ENCODE data around the gene CD84. TPM values are rescaled to one million over a fixed set of nuclear protein-coding genes. Genes with fewer than 3 reads are reported as not detected.
"Not testable (repeated sequence)": the region's sequence is repeated elsewhere in the genome, so short reads cannot be mapped to it uniquely, and the experiment has no call there.

The CD84 gene
- total and polyA plus RNA-seq, 2 donors (not counting 1 experiment from before 2014, with no cell fraction given), result 19.8 to 63.9 TPM

- ATAC-seq (ENCODE audit: low read depth), result no peak
- H3K27me3 ChIP-seq (replicated peaks in 1 of 4; ENCODE audit: control extremely low read depth in 1 of 4, control insufficient read depth in 3 of 4, insufficient read depth in 4 of 4, low read length in 3 of 4), result no peaks in the 10 kb centered on the region
- no peak overlapping the region for H3K4me3 ChIP-seq (ENCODE audit: control extremely low read depth in 1 of 5, extremely low read depth in 1 of 5, insufficient read depth in 1 of 5, low read depth in 2 of 5, low read length in 4 of 5)
- intact Hi-C loops (cut with micrococcal nuclease), result no loop called here
- POLR2A ChIA-PET, result no interaction called here
- H3K27ac Mint-ChIP-seq, result no peak overlapping the region
- peaks cover 10 to 22% of the 10 kb centered on the region in 2 experiments for H3K36me3 ChIP-seq (replicated peaks in 1 of 2; ENCODE audit: control extremely low read depth in 1 of 2, control insufficient read depth in 1 of 2, extremely low read depth in 1 of 2, insufficient read depth in 2 of 2, low read length in 1 of 2)
- H2AFZ ChIP-seq (ENCODE audit: insufficient read depth, low read depth, low read length, poor library complexity, severe bottlenecking), result no peak overlapping the region
- no peak overlapping the region for H3K4me3 Mint-ChIP-seq
- peaks cover 60% of the 10 kb centered on the region for H3K4me1 Mint-ChIP-seq
- H3K79me2 ChIP-seq (ENCODE audit: control insufficient read depth, insufficient read depth, low read length), result peaks cover 75% of the 10 kb centered on the region
- H4K20me1 ChIP-seq (ENCODE audit: control insufficient read depth, insufficient read depth, low read length, poor library complexity, severe bottlenecking), result no peaks in the 10 kb centered on the region
- H3K9me3 ChIP-seq (ENCODE audit: control extremely low read depth in 1 of 3, control insufficient read depth in 2 of 3, insufficient read depth in 1 of 3, low read length in 2 of 3), result peaks cover 0 to 17% (median 4%) of the 10 kb centered on the region in 3 donors
- no peak overlapping the region for H3K9ac ChIP-seq (ENCODE audit: low read length)
- H3K9me3 Mint-ChIP-seq (ENCODE audit: insufficient read depth), result peaks cover 2% of the 10 kb centered on the region
- CTCF ChIA-PET, result interaction anchor here (1.0 to 1.7 kb wide), 4 partner anchors 12 to 46 kb away, joined by 3 to 4 read pairs (median 4); no protein-coding TSS in a partner anchor
- no peak overlapping the region for H3K4me2 ChIP-seq (replicated peaks; ENCODE audit: low read depth, low read length, poor library complexity, severe bottlenecking)
- peaks cover 14 to 23% of the 10 kb centered on the region in 2 donors for H3K4me1 ChIP-seq (ENCODE audit: control insufficient read depth in 2 of 2, insufficient read depth in 2 of 2, low read length in 2 of 2)
- TF ChIP-seq EZH2 (IDR thresholded peaks at IDR 0.05; ENCODE audit: borderline replicate concordance, insufficient read depth, low read depth, low read length, poor library complexity, severe bottlenecking) (no peak), CTCF (IDR thresholded peaks at IDR 0.05) (no peak)
- no peak for DNase-seq
- H3K27me3 Mint-ChIP-seq, result no peaks in the 10 kb centered on the region
- no peak overlapping the region for H3K27ac ChIP-seq (ENCODE audit: low read length in 2 of 2)
These were observed 18.5 kb downstream of the CD84 start for GRCh38 chr1:160560806-160561205.

- Mint-ChIP-seq H3K27me3 (no peaks in the 10 kb centered on the region), H3K27ac (peak overlapping the region; percentile 34), H3K4me3 (no peak overlapping the region), H3K4me1 (peaks cover 57% of the 10 kb centered on the region), H3K9me3 (ENCODE audit: insufficient read depth) (peaks cover 2% of the 10 kb centered on the region)
- H3K9ac ChIP-seq (ENCODE audit: low read length), result no peak overlapping the region
- intact Hi-C loops (cut with micrococcal nuclease), result no loop called here
- WGBS (ENCODE audit: insufficient coverage), result 88% methylated on average over 4 of the region's 4 CpGs
- no peak overlapping the region for H3K4me2 ChIP-seq (replicated peaks; ENCODE audit: low read depth, low read length, poor library complexity, severe bottlenecking)
- no peaks in the 10 kb centered on the region for H3K27me3 ChIP-seq (replicated peaks in 1 of 4; ENCODE audit: control extremely low read depth in 1 of 4, control insufficient read depth in 3 of 4, insufficient read depth in 4 of 4, low read length in 3 of 4)
- H4K20me1 ChIP-seq (ENCODE audit: control insufficient read depth, insufficient read depth, low read length, poor library complexity, severe bottlenecking), result no peaks in the 10 kb centered on the region
- peaks cover 10 to 18% of the 10 kb centered on the region in 2 experiments for H3K36me3 ChIP-seq (replicated peaks in 1 of 2; ENCODE audit: control extremely low read depth in 1 of 2, control insufficient read depth in 1 of 2, extremely low read depth in 1 of 2, insufficient read depth in 2 of 2, low read length in 1 of 2)
- TF ChIP-seq CTCF (IDR thresholded peaks at IDR 0.05) (no peak), EZH2 (IDR thresholded peaks at IDR 0.05; ENCODE audit: borderline replicate concordance, insufficient read depth, low read depth, low read length, poor library complexity, severe bottlenecking) (no peak)
- peaks cover 0 to 17% (median 4%) of the 10 kb centered on the region in 3 donors for H3K9me3 ChIP-seq (ENCODE audit: control extremely low read depth in 1 of 3, control insufficient read depth in 2 of 3, insufficient read depth in 1 of 3, low read length in 2 of 3)
- H3K79me2 ChIP-seq (ENCODE audit: control insufficient read depth, insufficient read depth, low read length), result peaks cover 69% of the 10 kb centered on the region
- ChIA-PET POLR2A (no interaction called here), CTCF (interaction anchor here (1.0 to 1.7 kb wide), 4 partner anchors 11 to 47 kb away, joined by 3 to 4 read pairs (median 4); no protein-coding TSS in a partner anchor)
- no peak for ATAC-seq (ENCODE audit: low read depth)
- no peak overlapping the region for H2AFZ ChIP-seq (ENCODE audit: insufficient read depth, low read depth, low read length, poor library complexity, severe bottlenecking)
- H3K4me3 ChIP-seq (ENCODE audit: control extremely low read depth in 1 of 5, extremely low read depth in 1 of 5, insufficient read depth in 1 of 5, low read depth in 2 of 5, low read length in 4 of 5), result no peak overlapping the region
- H3K4me1 ChIP-seq (ENCODE audit: control insufficient read depth in 2 of 2, insufficient read depth in 2 of 2, low read length in 2 of 2), result peaks cover 14 to 23% of the 10 kb centered on the region in 2 donors
- no peak overlapping the region for H3K27ac ChIP-seq (ENCODE audit: low read length in 2 of 2)
- DNase-seq, result no peak
These were observed 19.1 kb downstream of the CD84 start for GRCh38 chr1:160560045-160560705.

GRCh38 chr1:160559437-160559836 lies 19.9 kb downstream of the CD84 start:
- peaks cover 51% of the 10 kb centered on the region for H3K4me1 Mint-ChIP-seq
- H3K4me3 ChIP-seq (ENCODE audit: control extremely low read depth in 1 of 5, extremely low read depth in 1 of 5, insufficient read depth in 1 of 5, low read depth in 2 of 5, low read length in 4 of 5); H3K27me3 ChIP-seq (replicated peaks in 1 of 4; ENCODE audit: control extremely low read depth in 1 of 4, control insufficient read depth in 3 of 4, insufficient read depth in 4 of 4, low read length in 3 of 4); DNase-seq; ATAC-seq (ENCODE audit: low read depth); H4K20me1 ChIP-seq (ENCODE audit: control insufficient read depth, insufficient read depth, low read length, poor library complexity, severe bottlenecking); intact Hi-C loops (cut with micrococcal nuclease); H3K9me3 Mint-ChIP-seq (ENCODE audit: insufficient read depth); H2AFZ ChIP-seq (ENCODE audit: insufficient read depth, low read depth, low read length, poor library complexity, severe bottlenecking); H3K4me2 ChIP-seq (replicated peaks; ENCODE audit: low read depth, low read length, poor library complexity, severe bottlenecking); H3K27ac ChIP-seq (ENCODE audit: low read length in 2 of 2); POLR2A ChIA-PET; H3K27me3 Mint-ChIP-seq; H3K9ac ChIP-seq (ENCODE audit: low read length): not testable (repeated sequence)
- H3K9me3 ChIP-seq (ENCODE audit: control extremely low read depth in 1 of 3, control insufficient read depth in 2 of 3, insufficient read depth in 1 of 3, low read length in 2 of 3), result peaks cover 0 to 17% (median 4%) of the 10 kb centered on the region in 3 donors
- H3K79me2 ChIP-seq (ENCODE audit: control insufficient read depth, insufficient read depth, low read length), result peaks cover 69% of the 10 kb centered on the region
- CTCF ChIA-PET, result interaction anchor here (1.0 to 1.7 kb wide), 4 partner anchors 14 to 47 kb away, joined by 3 to 5 read pairs (median 3); no protein-coding TSS in a partner anchor
- H3K4me3 Mint-ChIP-seq, result peak overlapping the region; percentile 8
- peaks cover 10 to 12% of the 10 kb centered on the region in 2 experiments for H3K36me3 ChIP-seq (replicated peaks in 1 of 2; ENCODE audit: control extremely low read depth in 1 of 2, control insufficient read depth in 1 of 2, extremely low read depth in 1 of 2, insufficient read depth in 2 of 2, low read length in 1 of 2)
- 100% methylated on average over 2 of the region's 3 CpGs for WGBS (ENCODE audit: insufficient coverage)
- peak overlapping the region; percentile 27 for H3K27ac Mint-ChIP-seq
- peaks cover 14 to 23% of the 10 kb centered on the region in 2 donors for H3K4me1 ChIP-seq (ENCODE audit: control insufficient read depth in 2 of 2, insufficient read depth in 2 of 2, low read length in 2 of 2)
